NCI-H1105 treated with DMSO at 0.1 percent for 48 hours (cell line): ENCODE results near the gene GTF2IRD1.
"Not testable (repeated sequence)": the region's sequence is repeated elsewhere in the genome, so short reads cannot be mapped to it uniquely, and the experiment has no call there.

Experiments used
- DNase-seq: peaks from one replicate; lab custom pipeline; 2025; lab: John Stamatoyannopoulos, UW

Gene GTF2IRD1

GRCh38 chr7:74515276-74515675 lies 61.6 kb downstream of the GTF2IRD1 start:
- no peak for DNase-seq

- DNase-seq, result no peak
Measured at GRCh38 chr7:74516214-74516613, 62.5 kb downstream of the GTF2IRD1 start.

DNA sequence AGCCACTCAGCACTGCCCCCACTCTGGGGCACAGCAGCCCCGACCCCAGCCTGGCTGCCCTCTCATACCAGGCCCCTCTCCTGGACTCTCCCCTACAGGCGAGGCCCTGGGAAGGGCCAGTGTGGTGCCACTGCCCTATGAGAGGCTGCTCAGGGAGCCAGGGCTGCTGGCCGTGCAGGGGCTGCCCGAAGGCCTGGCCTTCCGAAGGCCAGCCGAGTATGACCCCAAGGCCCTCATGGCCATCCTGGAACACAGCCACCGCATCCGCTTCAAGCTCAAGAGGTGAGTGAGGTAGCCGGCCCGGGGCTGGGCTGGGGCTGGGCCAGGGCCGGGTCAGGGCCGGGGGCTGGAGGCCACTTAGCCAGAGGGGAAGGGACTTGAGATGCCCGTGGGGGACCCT lies 64.3 kb downstream of the GTF2IRD1 start:
- no peak for DNase-seq

DNA sequence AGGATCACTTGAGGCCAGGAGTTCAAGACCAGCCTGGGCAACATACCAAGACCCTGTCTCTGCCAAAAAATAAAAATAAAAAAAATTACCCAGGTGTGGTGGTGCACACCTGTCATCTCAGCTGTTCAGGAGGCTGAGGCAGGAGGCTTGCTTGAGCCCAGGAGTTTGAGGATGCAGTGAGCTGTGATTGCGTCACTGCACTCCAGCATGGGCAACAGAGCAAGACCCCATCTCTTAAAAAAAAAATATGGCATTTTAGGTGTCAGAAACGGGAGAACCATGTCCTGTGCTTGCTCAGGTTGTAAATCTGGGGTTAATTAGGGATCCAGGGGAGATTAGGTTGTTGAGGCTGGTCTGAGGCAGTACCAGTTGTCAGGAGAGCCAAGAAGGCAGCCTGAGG lies 64.9 kb downstream of the GTF2IRD1 start:
- DNase-seq, result no peak

- DNase-seq, result no peak
Measured at GRCh38 chr7:74519395-74519794, 65.7 kb downstream of the GTF2IRD1 start.

DNA sequence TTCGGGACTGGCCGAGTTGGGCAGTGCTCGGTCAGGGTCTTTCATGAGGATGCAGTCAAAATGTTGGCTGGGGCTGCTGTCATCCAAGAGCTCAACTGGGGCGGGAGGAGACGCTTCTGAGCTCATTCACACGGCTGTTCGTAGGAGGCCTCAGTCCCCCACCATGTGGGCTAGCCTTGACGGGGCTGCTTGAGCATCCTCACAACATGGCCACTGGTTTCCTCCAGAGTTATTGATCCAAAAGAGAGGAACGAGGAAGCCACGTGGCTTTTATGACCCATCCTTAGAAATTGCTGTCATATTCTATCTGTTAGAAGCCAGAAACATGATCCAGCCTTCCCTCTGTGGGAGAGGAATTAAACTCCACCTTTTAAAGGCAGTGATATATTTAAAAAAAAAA lies 68.1 kb downstream of the GTF2IRD1 start:
- no peak for DNase-seq

DNA sequence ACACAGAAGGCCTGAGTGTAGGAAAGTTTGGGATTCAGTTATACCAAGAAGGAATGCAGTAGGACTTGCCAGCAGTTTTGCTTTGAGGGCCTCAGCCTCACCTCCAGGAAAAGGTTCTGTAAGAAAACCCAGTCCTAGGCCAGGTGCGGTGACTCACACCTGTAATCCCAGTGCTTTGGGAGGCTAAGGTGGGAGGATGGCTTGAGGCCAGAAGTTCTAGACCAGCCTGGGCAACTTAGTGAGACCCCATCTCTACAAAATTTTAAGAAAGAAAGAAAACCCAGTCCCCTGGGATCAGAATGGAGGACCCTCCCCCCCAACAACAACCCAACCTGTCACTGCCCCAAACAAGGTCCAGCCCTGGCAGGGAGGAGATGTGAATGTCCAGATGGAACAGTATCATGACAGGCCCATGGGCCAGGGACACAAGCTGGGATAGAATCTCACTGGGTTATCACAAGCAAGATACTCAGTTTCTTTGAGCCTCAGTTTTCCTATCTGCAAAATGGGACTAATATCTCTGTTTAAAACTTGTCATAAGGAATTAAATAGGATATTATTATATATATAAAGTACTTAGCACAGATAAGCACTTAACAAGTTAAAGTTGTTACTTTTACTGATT lies 68.7 kb downstream of the GTF2IRD1 start:
- no peak for DNase-seq

DNA sequence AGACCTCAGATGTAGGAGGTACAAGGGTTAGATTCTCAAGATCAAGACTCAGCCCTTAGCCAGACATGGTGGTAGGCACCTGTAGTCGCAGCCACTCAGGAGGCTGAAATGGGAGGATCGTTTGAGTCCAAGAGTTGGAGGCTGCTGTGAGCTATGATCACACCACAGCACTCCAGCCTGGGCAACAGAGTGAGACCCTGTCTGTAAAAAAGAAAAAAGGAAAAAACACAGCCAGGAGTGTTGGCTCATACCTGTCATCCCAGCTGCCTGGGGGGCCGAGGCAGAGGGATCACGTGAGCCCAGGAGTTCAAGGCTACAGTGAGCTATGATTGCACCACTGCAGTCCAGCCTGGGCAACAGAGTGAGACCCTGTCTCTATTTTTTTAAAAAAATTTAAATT lies 69.3 kb downstream of the GTF2IRD1 start:
- DNase-seq, result no peak

GRCh38 chr7:74525140-74525539 lies 71.4 kb downstream of the GTF2IRD1 start:
- DNase-seq, result no peak

DNA sequence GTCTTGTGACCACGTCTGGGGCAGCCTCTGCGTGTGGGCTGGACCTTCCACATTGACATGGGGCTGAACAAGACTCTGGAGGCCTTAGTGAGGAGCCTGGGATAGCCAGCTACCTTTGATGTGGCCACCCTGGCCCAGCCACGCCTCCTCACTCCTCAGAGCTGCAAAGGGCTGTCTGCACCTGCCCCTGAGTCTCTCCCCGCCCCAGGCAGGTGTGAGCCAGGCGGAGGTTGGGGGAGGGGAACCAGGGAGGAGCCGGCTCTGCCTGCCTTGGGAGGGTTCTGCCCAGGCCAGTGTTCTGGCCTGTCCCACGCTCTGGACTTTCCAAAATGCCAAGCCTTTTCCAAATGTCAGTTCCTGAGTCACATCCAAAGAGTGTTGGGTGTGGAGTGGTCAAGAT lies 72.2 kb downstream of the GTF2IRD1 start:
- peak; percentile 89 for DNase-seq

DNA sequence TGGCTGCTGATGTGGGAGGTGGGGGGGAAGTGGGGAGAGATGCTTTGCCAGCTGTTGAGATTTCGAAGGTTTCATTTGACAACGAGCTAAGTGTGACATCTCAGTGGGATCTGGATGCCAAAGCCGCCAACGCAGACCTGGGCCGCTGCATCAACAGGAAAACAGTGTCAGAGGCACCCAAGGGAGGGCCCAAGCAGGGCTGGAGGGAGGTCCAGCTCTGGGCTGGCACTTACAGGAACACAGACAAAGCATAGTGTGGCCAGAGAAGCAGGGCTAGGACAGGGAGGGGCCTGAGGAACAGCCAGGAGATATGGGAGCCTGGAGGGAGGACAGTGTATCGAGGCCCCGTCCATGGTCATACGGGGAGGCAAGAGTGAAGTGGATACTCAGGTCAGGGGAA lies 73.1 kb downstream of the GTF2IRD1 start:
- DNase-seq, result no peak

DNA sequence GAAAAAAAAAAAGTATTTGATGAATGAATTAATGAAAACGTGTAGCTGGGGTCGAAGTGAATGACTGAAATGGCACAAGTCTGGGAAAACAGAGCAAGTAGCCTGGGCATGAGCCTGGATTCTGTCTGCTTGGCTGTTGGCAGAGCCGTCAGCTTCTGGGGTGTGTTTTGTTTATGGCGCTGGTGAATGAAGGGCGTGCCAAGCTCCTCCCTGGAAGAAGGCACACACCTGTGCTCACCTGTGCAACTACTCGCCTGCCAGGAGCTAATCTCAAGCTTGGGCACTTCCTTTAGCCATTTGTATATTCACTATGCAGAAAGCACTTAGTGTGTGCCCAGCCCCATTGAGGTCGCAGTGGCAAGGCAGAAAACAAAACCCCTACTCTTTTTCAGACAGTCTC lies 74.1 kb downstream of the GTF2IRD1 start:
- peak; percentile 54 for DNase-seq

DNA sequence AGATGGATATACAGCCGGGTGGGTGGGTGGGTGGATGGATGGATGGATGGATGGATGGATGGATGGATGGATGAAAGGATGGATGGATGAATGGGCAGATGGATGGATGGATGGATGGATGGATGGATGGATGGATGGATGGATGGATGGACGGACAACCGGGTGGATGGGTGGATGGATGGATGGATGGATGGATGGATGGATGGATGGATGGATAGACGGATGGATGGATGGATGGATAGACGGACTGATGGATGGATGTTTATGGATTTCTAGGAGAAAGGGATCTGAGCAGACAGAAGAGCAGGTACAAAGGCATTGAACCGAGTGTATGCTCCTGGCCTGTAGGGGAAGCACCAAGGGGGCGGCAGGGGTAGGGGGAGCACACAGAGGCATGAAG lies 75.1 kb downstream of the GTF2IRD1 start:
- DNase-seq, result not testable (repeated sequence)

- no peak for DNase-seq
Measured at GRCh38 chr7:74535951-74536356, 82.2 kb downstream of the GTF2IRD1 start.

- not testable (repeated sequence) for DNase-seq
Measured at GRCh38 chr7:74541937-74542336, 88.2 kb downstream of the GTF2IRD1 start.

DNA sequence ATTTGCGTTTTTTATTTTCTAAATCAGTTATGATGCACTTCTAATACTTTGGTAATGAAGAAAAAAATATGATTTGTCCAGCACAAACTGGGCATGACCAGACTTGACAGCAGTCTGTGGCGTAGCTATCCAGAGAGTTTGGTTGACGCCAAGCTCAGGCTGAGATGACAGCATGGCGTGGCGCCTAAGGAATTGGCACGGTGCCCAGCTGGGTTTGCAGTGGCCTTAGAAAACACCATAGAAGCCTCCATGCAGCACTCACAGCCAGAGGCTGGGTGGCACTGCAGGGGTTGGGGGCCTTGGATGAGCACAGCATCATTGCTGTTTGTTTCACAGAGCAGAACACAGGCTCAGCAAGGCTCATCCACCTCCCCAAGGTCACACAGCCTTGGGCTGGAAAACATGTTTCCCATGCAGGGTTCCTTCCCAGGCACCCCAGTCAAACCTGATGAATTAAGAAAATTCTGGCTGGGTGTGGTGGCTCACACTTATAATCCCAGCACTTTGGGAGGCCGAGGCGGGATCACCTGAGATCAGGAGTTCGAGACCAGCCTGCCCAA lies 88.9 kb downstream of the GTF2IRD1 start:
- peak; percentile 94 for DNase-seq

GRCh38 chr7:74544706-74545469 lies 91.2 kb downstream of the GTF2IRD1 start:
- no peak for DNase-seq

DNA sequence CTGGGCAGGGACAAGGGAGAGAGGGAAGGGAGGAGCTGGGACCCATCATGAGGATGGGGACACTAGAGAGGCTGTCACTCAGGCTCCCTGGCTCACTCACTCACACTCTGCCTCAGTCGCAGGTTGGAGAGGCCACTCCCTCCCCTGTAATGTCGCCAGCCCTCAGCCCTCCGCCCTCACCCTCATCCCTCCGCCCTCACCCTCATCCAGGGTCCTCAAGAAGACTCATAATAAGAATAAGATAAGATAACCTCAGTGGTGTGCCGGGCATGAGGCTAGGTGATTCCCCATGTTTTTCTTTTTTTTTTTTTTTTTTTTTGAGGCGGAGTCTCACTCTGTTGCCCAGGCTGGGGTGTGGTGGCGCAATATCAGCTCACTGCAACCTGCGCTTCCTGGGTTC lies 92.2 kb downstream of the GTF2IRD1 start:
- DNase-seq, result no peak

DNA sequence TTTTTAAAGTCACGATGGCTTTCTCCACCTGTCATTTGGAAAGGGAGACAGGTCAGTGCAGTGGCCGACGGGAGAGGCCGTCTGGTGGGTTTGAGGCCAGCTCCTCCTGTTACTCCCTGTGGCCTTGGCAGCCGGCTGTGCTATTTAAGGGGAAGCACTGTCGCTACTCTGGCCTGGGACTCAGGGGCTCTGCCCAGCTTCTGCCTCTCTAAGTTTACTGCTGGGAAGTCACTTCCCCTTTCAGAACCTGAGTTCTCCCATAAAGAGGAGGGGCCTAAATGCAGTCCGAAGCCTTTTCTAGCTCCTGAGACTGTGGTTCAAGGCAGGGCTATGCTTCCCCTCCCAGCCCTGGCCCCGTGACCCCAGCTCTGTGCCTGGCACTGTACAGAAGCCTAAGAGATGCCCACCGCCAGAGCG lies 99.9 kb downstream of the GTF2IRD1 start:
- not testable (repeated sequence) for DNase-seq

GRCh38 chr7:74554178-74554577 lies 100.5 kb downstream of the GTF2IRD1 start:
- DNase-seq, result no peak

- no peak for DNase-seq
Measured at GRCh38 chr7:74560086-74560719, 106.5 kb downstream of the GTF2IRD1 start.

DNA sequence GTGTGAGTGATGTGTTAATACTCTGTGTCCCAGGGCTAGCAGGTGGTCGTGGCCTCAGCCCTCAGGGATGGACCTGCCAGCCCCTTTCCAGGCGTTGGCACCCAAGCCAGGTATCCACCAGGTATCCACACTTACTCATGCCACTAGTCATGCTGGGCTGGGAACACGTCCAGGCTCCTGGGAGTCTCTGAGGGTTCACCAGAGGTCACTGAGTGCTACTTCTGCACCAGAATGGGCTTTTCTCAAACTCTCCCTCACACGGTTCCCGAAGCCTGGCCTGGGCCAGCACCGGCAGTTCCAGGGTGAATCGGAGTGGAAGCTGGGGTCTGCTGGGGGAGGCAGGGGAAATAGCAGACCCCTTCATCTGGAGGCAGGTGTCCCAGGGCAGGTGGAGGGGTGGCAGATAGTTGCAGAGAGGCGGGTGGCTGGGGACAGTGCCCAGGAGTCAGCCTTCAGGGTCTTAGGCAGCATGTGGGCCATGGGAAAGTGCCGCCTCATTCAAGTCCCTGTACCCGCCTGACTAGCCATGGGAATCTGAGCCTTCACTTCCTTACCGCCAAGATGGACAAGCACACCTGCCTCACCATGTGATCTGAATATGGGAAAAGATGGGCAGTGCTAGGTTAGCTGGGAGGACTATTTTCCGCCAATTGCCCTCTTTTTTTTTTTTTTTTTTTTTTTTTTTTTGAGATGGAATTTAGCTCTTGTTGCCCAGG lies 108.3 kb downstream of the GTF2IRD1 start:
- DNase-seq, result no peak
